ENCODE results near the gene SPTY2D1. TPM values are rescaled to one million over a fixed set of nuclear protein-coding genes. Genes with fewer than 3 reads are reported as not detected.

The SPTY2D1 gene
- 13.5 to 20.4 TPM (median 18.4 TPM) in 5 replicates for total RNA-seq (2022; extraction: Qiagen RNA extraction; ENCODE audit: low read depth)

GRCh38 chr11:18634140-18635032 lies at the start of gene SPTY2D1:
Gene SPTY2D1 (minus strand): TSS chr11:18634342. CDS start chr11:18634257, 85 bp downstream.

DNA sequence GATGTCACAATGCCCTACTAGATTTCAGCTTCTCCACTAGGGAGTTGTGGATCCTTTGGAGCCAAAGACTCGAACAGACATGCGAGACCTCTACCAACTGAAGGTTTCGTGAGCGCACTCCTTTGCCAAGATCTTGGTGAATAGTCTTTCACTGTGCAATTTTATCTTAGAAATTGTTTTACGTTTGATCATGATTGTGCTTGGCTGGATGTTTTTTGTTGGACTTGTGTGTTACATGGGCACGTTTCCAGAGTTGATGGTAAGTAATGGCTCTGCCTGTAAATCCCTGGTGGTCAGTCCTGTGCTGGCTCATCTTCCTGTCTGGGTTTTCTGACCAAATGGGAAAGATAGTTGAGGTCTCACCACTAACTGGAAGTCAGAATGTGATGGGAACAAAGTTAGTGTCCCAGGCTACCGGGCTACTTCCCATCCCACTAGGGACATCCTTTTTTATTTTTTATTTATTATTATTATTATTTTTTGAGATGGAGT lies 34.4 kb downstream of the SPTY2D1 start, which contains the start of gene MISFA:
Gene MISFA, plus strand, starts transcription at position 51 of the 492 bp plus-strand sequence. Its CDS starts 140 bp downstream, at position 191.

GRCh38 chr11:18588297-18589252 lies 45.6 kb downstream of the SPTY2D1 start, which contains the start of gene UEVLD:
Gene UEVLD (minus strand): TSS chr11:18588734. CDS start chr11:18588654, 80 bp downstream.

Other genes with a start within 250 kb of the SPTY2D1 start
- 2,911 to 3,783 TPM (median 3,414 TPM) in 5 replicates for gene LDHA, start 239.8 kb downstream of the SPTY2D1 start, total RNA-seq (2022; extraction: Qiagen RNA extraction; ENCODE audit: low read depth)
- 0.18 to 0.21 TPM in 2 of 5 replicates, not detected in the others for gene LDHC, start 222.0 kb downstream of the SPTY2D1 start, total RNA-seq (2022; extraction: Qiagen RNA extraction; ENCODE audit: low read depth)
- not detected in 5 replicates for gene LDHAL6A, start 178.5 kb downstream of the SPTY2D1 start, total RNA-seq (2022; extraction: Qiagen RNA extraction; ENCODE audit: low read depth)
- gene TSG101, start 107.4 kb downstream of the SPTY2D1 start, total RNA-seq (2022; extraction: Qiagen RNA extraction; ENCODE audit: low read depth), result 85.9 to 109 TPM (median 98.0 TPM) in 5 replicates
- gene UEVLD, start 45.6 kb downstream of the SPTY2D1 start, total RNA-seq (2022; extraction: Qiagen RNA extraction; ENCODE audit: low read depth), result 16.6 to 23.3 TPM (median 20.7 TPM) in 5 replicates
- 1.9 to 2.7 TPM (median 2.2 TPM) in 5 replicates for gene MISFA, start 34.6 kb downstream of the SPTY2D1 start, total RNA-seq (2022; extraction: Qiagen RNA extraction; ENCODE audit: low read depth)
- 0.19 to 0.36 TPM (median 0.23 TPM) in 5 replicates for gene TMEM86A, start 64.4 kb upstream of the SPTY2D1 start, total RNA-seq (2022; extraction: Qiagen RNA extraction; ENCODE audit: low read depth)
- not detected in 5 replicates for gene IGSF22, start 91.8 kb upstream of the SPTY2D1 start, total RNA-seq (2022; extraction: Qiagen RNA extraction; ENCODE audit: low read depth)
- gene PTPN5, start 157.5 kb upstream of the SPTY2D1 start, total RNA-seq (2022; extraction: Qiagen RNA extraction; ENCODE audit: low read depth), result 0.17 TPM in 1 of 5 replicates, not detected in the others

Measured in A549 treated with GW870086 at 1 μM for 4 hours (cell line).